SKM-1 (cell line): ENCODE data around the gene PRDM11.

Experiments
- DNase-seq: peaks from one replicate; lab custom pipeline; 2025; ENCODE audit not compliant: unreplicated experiment; lab: John Stamatoyannopoulos, UW

The PRDM11 gene

DNA sequence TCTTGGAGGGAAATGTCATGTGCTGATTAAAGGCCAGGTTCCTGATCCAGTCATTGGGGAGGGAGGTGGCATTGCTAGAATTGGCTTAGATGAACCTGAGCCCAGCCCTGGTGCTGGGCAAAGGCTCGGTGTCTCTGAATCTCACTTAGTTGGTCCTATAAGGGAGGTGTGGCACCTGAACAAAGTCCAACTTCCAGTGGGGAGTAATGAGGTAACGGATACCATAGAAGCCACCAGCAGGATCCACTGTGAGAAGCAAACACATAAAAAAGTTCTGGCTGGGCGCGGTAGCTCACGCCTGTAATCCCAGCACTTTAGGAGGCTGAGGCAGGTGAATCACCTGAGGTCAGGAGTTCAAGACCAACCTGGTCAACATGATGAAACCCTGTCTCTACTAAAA, 26.6 kb downstream of the PRDM11 start:
- DNase-seq: no peak

GRCh38 chr11:45174168-45174835, 27.9 kb downstream of the PRDM11 start:
- DNase-seq: no peak

- no peak for DNase-seq
These were observed 28.5 kb downstream of the PRDM11 start for GRCh38 chr11:45174963-45175362.

DNA sequence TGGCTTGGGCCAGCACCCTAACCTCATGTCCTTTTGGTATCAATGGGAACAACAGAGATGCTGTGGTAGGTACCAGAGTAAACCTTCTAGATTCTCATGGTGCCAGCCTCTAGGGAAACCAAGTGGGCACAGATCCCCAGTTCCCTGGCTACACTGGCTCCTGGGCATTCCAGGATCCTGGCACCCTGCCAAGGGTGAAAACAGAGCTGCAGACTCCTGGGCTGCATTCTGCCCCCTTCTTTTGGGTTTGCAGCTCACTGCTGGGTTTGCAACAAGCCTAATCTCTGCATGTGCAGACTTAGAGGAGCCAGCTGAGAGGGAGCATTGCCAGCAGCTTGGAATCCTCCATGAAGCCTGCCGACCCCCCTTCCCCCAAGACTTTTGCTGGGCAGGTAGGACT, 30.6 kb downstream of the PRDM11 start:
- no peak for DNase-seq

DNA sequence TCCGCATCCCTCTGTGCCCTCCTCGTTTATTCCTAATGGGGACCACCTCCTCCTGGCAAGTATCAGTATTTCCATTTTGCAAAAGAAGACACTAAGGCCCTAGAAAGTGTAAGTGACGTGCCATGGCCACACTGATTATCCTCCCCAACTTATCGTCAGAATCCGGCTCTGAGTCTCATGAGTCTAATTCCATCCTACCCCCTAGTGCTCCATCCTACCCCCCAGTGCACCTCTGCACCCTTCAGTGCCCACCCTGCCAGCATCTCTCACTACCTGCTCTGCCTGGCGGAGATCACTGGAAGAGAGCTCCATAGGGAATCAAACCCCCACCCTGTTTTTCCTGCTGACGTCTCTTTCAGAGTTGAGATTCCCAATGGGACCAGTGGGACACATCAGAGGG, 31.8 kb downstream of the PRDM11 start:
- DNase-seq: no peak

DNA sequence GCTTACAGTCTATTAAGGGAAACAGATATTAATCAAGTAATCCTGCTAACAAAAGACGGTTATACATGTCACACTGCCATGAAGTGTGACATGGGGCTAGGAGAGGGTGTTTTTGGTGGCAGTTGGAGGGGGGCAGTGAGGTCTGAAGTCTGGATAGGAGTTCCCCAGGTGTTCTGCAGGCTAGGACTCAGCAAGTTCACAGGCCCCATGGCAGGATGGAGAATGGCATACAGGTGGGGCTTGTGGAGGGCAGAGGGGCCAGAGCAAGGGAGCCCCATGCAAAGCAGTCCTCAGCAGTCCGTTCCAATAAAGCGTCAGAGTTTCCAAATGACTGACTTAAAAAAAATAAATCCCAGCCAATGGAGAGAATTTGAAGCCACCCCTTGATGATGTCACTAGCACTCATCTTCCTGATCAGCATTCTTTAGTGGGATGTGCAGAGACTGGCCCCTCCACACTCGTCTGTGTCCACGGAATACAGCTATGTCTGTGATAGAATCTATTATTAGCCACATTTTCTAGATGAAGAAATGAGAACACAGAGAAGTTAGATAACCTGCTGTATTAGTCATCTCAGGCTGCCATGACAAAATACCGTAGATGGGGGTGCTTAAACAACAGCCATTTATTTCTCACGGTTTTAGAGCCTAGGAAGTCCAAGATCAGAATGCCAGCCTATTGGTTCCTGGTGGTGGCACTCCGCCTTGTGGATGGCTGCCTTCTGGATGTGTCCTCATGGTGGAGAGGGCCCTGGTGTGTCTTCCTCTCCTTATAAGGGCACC, 32.6 kb downstream of the PRDM11 start:
- DNase-seq: no peak

- DNase-seq: no peak
These were observed 33.3 kb downstream of the PRDM11 start for GRCh38 chr11:45179686-45180178.

DNA sequence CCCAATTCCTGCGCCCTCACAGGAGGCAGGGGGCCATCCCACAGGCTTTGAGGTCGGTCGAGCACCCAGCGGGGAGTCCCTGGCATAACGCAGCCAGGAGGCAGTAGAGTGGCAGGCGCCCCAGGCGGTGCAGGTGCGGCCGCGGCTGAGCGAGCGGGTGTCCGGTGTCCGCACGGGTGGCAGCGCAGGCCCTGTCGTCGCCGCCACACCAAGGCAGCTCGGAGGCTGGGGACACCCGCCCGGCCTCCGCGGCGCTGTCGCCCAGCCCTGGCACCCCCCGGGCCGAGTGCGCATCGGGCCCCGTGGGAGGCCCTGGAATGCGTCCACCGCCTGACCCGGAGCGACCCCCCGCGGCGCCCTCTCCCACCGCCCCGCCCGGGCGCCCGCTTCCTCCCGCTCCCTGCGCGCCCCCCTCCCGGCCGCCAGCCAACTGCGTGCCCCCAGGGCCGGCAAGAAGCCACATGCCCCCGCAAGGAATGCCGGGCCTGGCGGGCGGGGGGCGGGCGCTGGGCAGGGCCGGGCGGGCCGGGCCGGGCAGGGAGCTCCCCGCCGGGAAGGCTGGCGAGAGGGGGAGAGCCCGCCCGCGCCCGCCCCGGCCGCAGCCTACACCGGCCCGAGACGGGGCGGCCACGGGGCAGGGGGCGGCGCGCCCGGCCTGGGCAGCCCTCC, 33.9 kb downstream of the PRDM11 start:
- DNase-seq: no peak

- DNase-seq: no peak
These were observed 34.4 kb downstream of the PRDM11 start for GRCh38 chr11:45180848-45181192.

- no peak for DNase-seq
These were observed 34.9 kb downstream of the PRDM11 start for GRCh38 chr11:45181193-45181888.

- DNase-seq: no peak
These were observed 35.6 kb downstream of the PRDM11 start for GRCh38 chr11:45181889-45182550.

GRCh38 chr11:45182902-45183301, 36.5 kb downstream of the PRDM11 start:
- no peak for DNase-seq

GRCh38 chr11:45184640-45185039, 38.2 kb downstream of the PRDM11 start:
- no peak for DNase-seq

DNA sequence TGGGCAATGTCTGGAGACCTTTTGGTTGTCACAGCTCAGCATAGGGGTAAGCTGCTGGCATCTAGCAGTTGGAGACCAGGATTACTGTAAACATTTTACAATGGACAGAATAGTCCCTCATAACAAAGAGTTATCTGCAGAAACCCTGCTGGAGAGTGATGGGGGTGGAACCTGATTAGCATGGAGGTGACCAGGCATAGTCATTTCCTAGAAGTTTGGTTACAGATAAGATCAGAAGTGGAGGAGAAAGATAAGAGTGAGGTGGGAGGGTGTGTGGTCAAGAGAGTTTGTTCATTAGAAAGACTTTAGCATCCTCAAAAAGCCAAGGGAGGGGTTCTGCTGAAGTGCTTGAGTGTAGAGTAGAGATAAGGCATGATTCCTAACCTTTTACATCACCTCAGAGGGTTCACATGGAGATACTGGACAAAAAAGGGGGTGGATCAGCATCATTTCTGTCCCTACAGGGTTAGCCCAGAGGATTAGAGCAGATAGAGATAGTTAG, 38.8 kb downstream of the PRDM11 start:
- DNase-seq: no peak

DNA sequence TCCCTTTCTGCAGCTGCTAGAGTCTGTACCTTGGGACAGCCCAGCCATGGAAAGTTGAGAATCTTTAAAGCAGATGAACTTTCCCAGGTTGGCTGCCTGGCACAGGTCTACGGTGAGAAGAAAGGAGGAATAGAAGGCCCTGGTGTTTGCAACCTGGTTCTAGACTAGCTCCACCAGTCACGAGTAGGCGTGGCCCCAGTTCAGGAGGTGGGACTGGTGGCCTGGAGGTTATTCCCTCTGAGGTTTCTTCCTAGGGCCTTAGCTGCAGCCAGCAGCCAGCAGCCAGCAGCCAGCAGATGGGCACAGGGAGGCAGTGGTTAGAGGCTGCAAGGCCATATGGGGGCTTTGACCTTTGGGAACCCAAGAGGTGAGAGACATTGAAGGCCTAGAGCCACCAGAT, 40.9 kb downstream of the PRDM11 start:
- no peak for DNase-seq

DNA sequence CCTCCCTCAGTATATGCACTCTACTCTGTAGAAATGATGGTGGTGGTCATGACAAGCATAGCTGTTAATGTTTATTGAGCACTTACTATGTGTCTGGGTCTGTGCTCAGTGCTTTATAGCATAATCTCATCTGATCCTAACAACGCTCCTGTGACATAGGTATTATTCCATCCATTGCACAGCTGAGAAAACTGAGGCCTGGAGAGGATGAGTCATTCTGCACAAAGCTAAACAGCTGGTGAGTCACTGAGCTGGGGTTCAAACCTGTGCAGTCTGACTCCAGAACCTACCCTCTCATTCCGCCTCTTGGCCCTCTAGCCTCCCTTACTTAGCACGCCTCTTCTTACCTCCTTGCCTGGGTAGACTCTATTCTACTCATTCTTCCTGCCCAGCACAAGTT, 41.7 kb downstream of the PRDM11 start:
- no peak for DNase-seq

DNA sequence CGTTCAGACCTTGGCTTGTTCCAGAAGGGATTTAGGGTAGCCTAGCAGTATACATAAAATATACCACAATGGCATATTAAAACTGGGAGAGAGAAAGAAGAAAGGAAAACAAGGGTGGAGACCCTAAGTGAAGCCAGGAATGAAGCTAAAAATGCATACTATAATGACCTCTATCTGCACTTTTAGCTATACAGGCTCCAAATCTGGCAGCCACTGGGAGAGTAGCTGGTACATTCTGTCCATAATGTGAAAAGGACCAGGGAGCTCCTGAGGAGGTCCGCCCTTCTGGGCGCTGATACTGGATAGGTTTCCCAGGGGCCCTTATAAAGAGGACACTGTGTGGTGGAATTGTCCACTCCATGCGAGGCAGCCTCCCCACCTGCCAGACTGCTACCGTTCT, 42.8 kb downstream of the PRDM11 start:
- no peak for DNase-seq

DNA sequence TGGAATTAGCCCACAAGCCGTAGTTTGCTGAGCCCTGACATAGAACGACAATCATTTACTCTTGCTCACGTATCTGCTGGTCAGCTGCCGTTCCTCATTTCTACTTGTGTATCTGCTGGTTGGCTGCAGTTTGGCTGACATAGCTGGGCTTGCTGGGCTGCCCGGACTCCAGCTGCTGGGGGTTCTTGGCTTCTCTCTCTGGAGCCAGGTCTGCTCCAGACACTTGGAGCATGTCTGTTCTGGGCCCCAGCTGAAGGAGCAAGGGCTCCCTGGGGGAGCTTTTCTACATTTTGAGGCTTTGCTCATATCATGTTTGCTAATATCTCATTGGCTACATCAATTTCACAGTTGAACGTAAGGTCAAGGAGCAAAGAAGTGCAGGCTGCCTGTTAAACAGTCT, 47.3 kb downstream of the PRDM11 start:
- DNase-seq: no peak

GRCh38 chr11:45204761-45205160, 58.3 kb downstream of the PRDM11 start:
- no peak for DNase-seq

DNA sequence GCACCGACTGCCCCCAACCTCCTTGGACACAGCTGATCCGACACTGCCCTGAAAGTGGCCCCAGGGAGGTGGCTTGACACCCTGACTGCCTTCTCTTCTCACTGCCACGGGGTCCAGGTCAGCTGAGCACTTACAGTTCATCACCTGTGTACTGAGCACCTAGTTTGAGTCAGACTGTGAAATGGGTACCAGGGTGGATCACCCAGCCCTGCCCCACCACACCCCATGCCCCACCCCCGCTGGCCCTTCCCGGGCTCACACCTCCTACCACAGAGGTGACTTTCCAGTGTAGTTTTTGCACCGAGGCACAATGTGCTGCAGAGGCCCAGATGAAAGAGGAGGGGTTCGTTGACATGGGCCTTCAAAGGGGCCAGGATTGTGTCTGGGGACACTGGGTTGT, 59.5 kb downstream of the PRDM11 start:
- DNase-seq: no peak

- DNase-seq: no peak
These were observed 61.7 kb downstream of the PRDM11 start for GRCh38 chr11:45208135-45208534.
